Astrocyte of the cerebellum (primary cell): ENCODE results near the gene UCN3.

ENCODE experiments used
- DNase-seq: peaks from one replicate; pipeline ENCODE4 v3.0.0-alpha.2; 2011; ENCODE audit warnings: low read depth
- H3K4me3 ChIP-seq: 2 replicates; pipeline ENCODE4 v1.5.1; 2011; ENCODE audit warnings: mild to moderate bottlenecking, low read depth, low read length, moderate library complexity
- CTCF ChIP-seq: IDR thresholded peaks from 2 replicates; pipeline ENCODE4 v1.5.1; 2012; ENCODE audit warnings: low read length, low read depth, moderate library complexity, mild to moderate bottlenecking; ENCODE audit errors: missing control alignments
- in situ Hi-C: cut with HindIII; loops from 2 replicates; pipeline ENCODE4 v1.10.0; 2017; ENCODE audit warnings: low sequenced_read_pairs

UCN3 gene

GRCh38 chr10:5364890-5365338, at the start of gene UCN3:
TSS of gene UCN3 (plus strand) at chr10:5364966. CDS start at chr10:5373721, 8,755 bp downstream.
- in situ Hi-C loops: no loop called here
- no peak within 1 kb of the TSS for H3K4me3 ChIP-seq
- TF ChIP-seq CTCF: no peak
- DNase-seq: no peak

- no peak for TF ChIP-seq CTCF
- no peak for DNase-seq
- H3K4me3 ChIP-seq: no peak overlapping the region
- in situ Hi-C loops: no loop called here
These were observed 47.1 kb upstream of the UCN3 start for GRCh38 chr10:5317547-5318107.

- no peak for DNase-seq
- in situ Hi-C loops: no loop called here
- TF ChIP-seq CTCF: no peak
- H3K4me3 ChIP-seq: no peak overlapping the region
These were observed 46.6 kb upstream of the UCN3 start for GRCh38 chr10:5318148-5318547.

- no peak overlapping the region for H3K4me3 ChIP-seq
- no peak for TF ChIP-seq CTCF
- DNase-seq: no peak
- in situ Hi-C loops: no loop called here
These were observed 44.9 kb upstream of the UCN3 start for GRCh38 chr10:5319863-5320262.

GRCh38 chr10:5321273-5321672, 43.5 kb upstream of the UCN3 start:
- DNase-seq: no peak
- no peak for TF ChIP-seq CTCF
- in situ Hi-C loops: no loop called here
- no peak overlapping the region for H3K4me3 ChIP-seq

- no peak for DNase-seq
- no peak for TF ChIP-seq CTCF
- no peak overlapping the region for H3K4me3 ChIP-seq
- in situ Hi-C loops: no loop called here
These were observed 41.3 kb upstream of the UCN3 start for GRCh38 chr10:5323446-5323845.
